Measurements from ENCODE around the gene SUPT5H. TPM values are rescaled to one million over a fixed set of nuclear protein-coding genes. Genes with fewer than 3 reads are reported as not detected.

The SUPT5H gene
- total and polyA plus RNA-seq, 2 of the 8 experiments (the other 6 are each of a cell fraction or from before 2014, with no cell fraction given), result 77.8 to 111 TPM

GRCh38 chr19:39471756-39472536, 26.6 kb downstream of the SUPT5H start (continued):
- TF ChIP-seq JUN (IDR thresholded peaks at IDR 0.05; ENCODE audit: low read depth, low read length) (no peak), CEBPB (IDR thresholded peaks at IDR 0.05; ENCODE audit: low read depth, low read length) (no peak), KDM4A (IDR thresholded peaks at IDR 0.05; ENCODE audit: low read depth, low read length, severe bottlenecking) (no peak), PHF8 (conservative IDR thresholded peaks at IDR 0.05; ENCODE audit: low read depth, low read length) (no peak), CHD7 (IDR thresholded peaks at IDR 0.05; ENCODE audit: insufficient replicate concordance, low read length) (no peak), POU5F1 (IDR thresholded peaks at IDR 0.05; ENCODE audit: low read depth, low read length) (no peak), SUZ12 (IDR thresholded peaks at IDR 0.05; ENCODE audit: low read length) (no peak), RAD21 (IDR thresholded peaks at IDR 0.05 in 1 of 2, conservative IDR thresholded peaks at IDR 0.05 in 1 of 2; ENCODE audit: low read depth in 2 of 2, low read length in 2 of 2) (no peak), SP4 (IDR thresholded peaks at IDR 0.05; ENCODE audit: low read length) (no peak), TCF12 (IDR thresholded peaks at IDR 0.05; ENCODE audit: low read depth, low read length) (no peak)

Data from H1 (cell line).